Measurements from ENCODE around the gene ADAMTSL3. TPM values are rescaled to one million over a fixed set of nuclear protein-coding genes. Genes with fewer than 3 reads are reported as not detected.
A peak's percentile ranks its signal among the peaks of the same experiment; 100 is the strongest.
"Not testable (repeated sequence)": the region's sequence is repeated elsewhere in the genome, so short reads cannot be mapped to it uniquely, and the experiment has no call there.

The ADAMTSL3 gene
- total RNA-seq, 4 donors from 2014 or later = 2.0 to 11.3 (median 3.8) TPM

GRCh38 chr15:84079885-84080777 is 426.2 kb downstream of the ADAMTSL3 start:
- H3K27ac ChIP-seq = no peak overlapping the region
- no peak for DNase-seq (ENCODE audit: low spot score in 2 of 2)
- no peaks in the 10 kb centered on the region for H3K9me3 ChIP-seq
- H3K4me1 ChIP-seq = peaks cover 10% of the 10 kb centered on the region
- H3K4me3 ChIP-seq = peak overlapping the region; percentile 40
- H3K27me3 ChIP-seq = peaks cover 36% of the 10 kb centered on the region
- no peaks in the 10 kb centered on the region for H3K36me3 ChIP-seq
- TF ChIP-seq EP300 (IDR thresholded peaks at IDR 0.05) (no peak), CTCF (IDR thresholded peaks at IDR 0.05) (no peak), POLR2AphosphoS5 (IDR thresholded peaks at IDR 0.05) (no peak), POLR2A (IDR thresholded peaks at IDR 0.05) (no peak)
- WGBS = 7% methylated on average over 29 of the region's 65 CpGs

DNA sequence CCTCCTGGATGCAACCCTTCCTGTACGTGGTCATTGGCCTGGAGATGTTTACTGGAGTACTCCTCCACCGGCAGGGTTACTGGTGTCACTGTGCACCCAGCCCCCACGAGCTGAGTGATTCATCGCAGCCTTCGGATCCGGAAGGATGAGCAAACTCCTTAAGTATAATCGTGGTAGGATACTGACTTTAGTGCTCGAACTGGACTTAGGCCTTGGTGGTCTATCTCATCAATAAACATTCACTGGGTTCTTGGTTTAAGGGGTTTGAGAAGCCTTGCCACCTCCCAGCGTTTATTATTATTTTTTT is 426.8 kb downstream of the ADAMTSL3 start:
- WGBS = 36% methylated on average over 9 of the region's 9 CpGs
- not testable (repeated sequence) for H3K4me3 ChIP-seq; DNase-seq (ENCODE audit: low spot score in 2 of 2); H3K27ac ChIP-seq; H3K36me3 ChIP-seq; H3K4me1 ChIP-seq; H3K9me3 ChIP-seq
- peaks cover 36% of the 10 kb centered on the region for H3K27me3 ChIP-seq

GRCh38 chr15:84081391-84082168 is 427.7 kb downstream of the ADAMTSL3 start:
- no peak overlapping the region for H3K4me3 ChIP-seq
- peaks cover 10% of the 10 kb centered on the region for H3K4me1 ChIP-seq
- 72% methylated on average over 16 of the region's 16 CpGs for WGBS
- no peaks in the 10 kb centered on the region for H3K9me3 ChIP-seq
- H3K36me3 ChIP-seq = no peaks in the 10 kb centered on the region
- H3K27me3 ChIP-seq = peaks cover 36% of the 10 kb centered on the region
- DNase-seq (ENCODE audit: low spot score in 2 of 2) = no peak
- TF ChIP-seq CTCF (IDR thresholded peaks at IDR 0.05) (no peak), EP300 (IDR thresholded peaks at IDR 0.05) (no peak), POLR2AphosphoS5 (IDR thresholded peaks at IDR 0.05) (no peak)
- H3K27ac ChIP-seq = no peak overlapping the region

DNA sequence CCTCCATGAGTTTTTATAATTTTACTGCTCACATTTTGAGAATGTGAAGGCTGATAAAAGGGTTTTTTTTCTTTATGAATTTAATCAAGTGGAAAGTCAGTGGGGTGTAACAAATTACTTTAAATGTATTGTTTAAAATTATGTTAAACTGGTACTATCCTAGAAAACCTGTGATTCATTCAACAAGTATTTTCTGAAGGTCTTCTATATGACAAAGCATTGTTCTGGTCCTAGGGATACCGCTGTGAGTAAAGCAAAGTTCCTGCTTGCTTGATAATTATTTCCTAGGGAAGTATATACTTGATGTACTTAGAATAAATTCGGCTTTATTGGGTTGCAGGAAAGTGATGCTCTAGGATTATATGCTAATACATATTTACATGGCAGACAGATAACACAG is 428.8 kb downstream of the ADAMTSL3 start:
- Histone ChIP-seq H3K9me3 (no peaks in the 10 kb centered on the region), H3K27ac (no peak overlapping the region), H3K27me3 (peaks cover 32% of the 10 kb centered on the region), H3K36me3 (no peaks in the 10 kb centered on the region), H3K4me1 (peaks cover 10% of the 10 kb centered on the region), H3K4me3 (no peak overlapping the region)
- no peak for DNase-seq (ENCODE audit: low spot score in 2 of 2)
- WGBS = 81% methylated on average over 2 of the region's 2 CpGs
- TF ChIP-seq POLR2A (IDR thresholded peaks at IDR 0.05) = no peak
- TF ChIP-seq CTCF (IDR thresholded peaks at IDR 0.05) = no peak
- no peak for TF ChIP-seq EP300 (IDR thresholded peaks at IDR 0.05)
- TF ChIP-seq POLR2AphosphoS5 (IDR thresholded peaks at IDR 0.05) = no peak

GRCh38 chr15:84086071-84086470 is 432.1 kb downstream of the ADAMTSL3 start:
- H3K36me3 ChIP-seq; H3K27ac ChIP-seq; H3K4me1 ChIP-seq; H3K9me3 ChIP-seq; H3K4me3 ChIP-seq; DNase-seq (ENCODE audit: low spot score in 2 of 2): not testable (repeated sequence)
- peaks cover 15% of the 10 kb centered on the region for H3K27me3 ChIP-seq
- WGBS = 88% methylated on average over 3 of the region's 3 CpGs

Other genes with a start within 250 kb of the ADAMTSL3 start
- 1 to 10 TPM in 1 of 4 donors, under 1 TPM in 1, not detected in 2; 0.34 to 1.2 TPM for gene SH3GL3, start 206.8 kb upstream of the ADAMTSL3 start, total RNA-seq

Measured in suprapubic skin (tissue), 4 donors.